Mononuclear cell (primary cell): ENCODE measurements around the gene DCAF4. TPM values are rescaled to one million over a fixed set of nuclear protein-coding genes. Genes with fewer than 3 reads are reported as not detected.
"Not testable (repeated sequence)": the region's sequence is repeated elsewhere in the genome, so short reads cannot be mapped to it uniquely, and the experiment has no call there.

ENCODE experiments used
- H3K27me3 ChIP-seq: 2 replicates; pipeline ENCODE4 v1.6.0; 2011; ENCODE audit warnings: low read length, control low read depth; ENCODE audit not compliant: insufficient read depth
- H3K4me1 ChIP-seq: 2 replicates; pipeline ENCODE4 v1.5.1; 2011; ENCODE audit warnings: mild to moderate bottlenecking, low read length, control low read depth; ENCODE audit not compliant: insufficient read depth
- H3K4me3 ChIP-seq: 2 replicates; pipeline ENCODE4 v1.5.1; 2011; ENCODE audit warnings: mild to moderate bottlenecking, low read length, moderate library complexity
- H3K9me3 ChIP-seq: 2 replicates; pipeline ENCODE4 v1.5.1; 2011; ENCODE audit warnings: low read depth, mild to moderate bottlenecking, control low read depth, low read length
- total RNA-seq: library from RNA; depleted of rRNA; stranded (reverse); fragments of >200 nt; gene quantifications from one replicate; pipeline ENCODE4 v1.2.3, GENCODE V29; 2012

Gene DCAF4
- total RNA-seq, 1 donor, result 17.9 TPM

- Histone ChIP-seq H3K9me3 (no peaks in the 10 kb centered on the region), H3K27me3 (no peaks in the 10 kb centered on the region), H3K4me1 (no peaks in the 10 kb centered on the region), H3K4me3 (no peak overlapping the region)
These were observed 72.1 kb downstream of the DCAF4 start for GRCh38 chr14:72998252-72998903.

GRCh38 chr14:72999316-72999715 is 73.1 kb downstream of the DCAF4 start:
- Histone ChIP-seq H3K4me1 (no peaks in the 10 kb centered on the region), H3K27me3 (no peaks in the 10 kb centered on the region), H3K9me3 (no peaks in the 10 kb centered on the region), H3K4me3 (no peak overlapping the region)

GRCh38 chr14:73000073-73000472 is 73.8 kb downstream of the DCAF4 start:
- Histone ChIP-seq H3K27me3 (no peaks in the 10 kb centered on the region), H3K4me1 (no peaks in the 10 kb centered on the region), H3K9me3 (no peaks in the 10 kb centered on the region), H3K4me3 (no peak overlapping the region)

DNA sequence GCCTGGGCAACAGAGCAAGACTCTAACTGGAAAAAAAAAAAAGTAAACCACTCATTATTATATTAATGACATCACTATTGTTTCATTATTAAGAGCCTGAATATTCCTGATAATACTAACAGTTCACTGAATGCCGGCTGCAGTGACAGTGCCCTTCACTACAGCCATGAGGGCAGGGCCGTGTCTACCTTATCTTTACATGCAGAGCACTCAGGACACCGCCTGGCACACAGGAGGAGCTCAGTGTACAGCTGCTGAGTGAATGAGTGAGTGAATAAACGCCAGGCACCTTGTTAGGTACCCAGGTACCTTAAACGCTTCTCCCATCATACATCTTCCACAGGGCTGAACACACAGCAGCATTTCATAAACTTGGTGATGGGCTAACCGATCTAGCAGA is 77.4 kb downstream of the DCAF4 start:
- Histone ChIP-seq H3K4me3 (no peak overlapping the region), H3K27me3 (no peaks in the 10 kb centered on the region), H3K9me3 (no peaks in the 10 kb centered on the region), H3K4me1 (peaks cover 3% of the 10 kb centered on the region)

GRCh38 chr14:73004641-73005040 is 78.4 kb downstream of the DCAF4 start:
- H3K27me3 ChIP-seq, H3K4me1 ChIP-seq, H3K4me3 ChIP-seq, H3K9me3 ChIP-seq: not testable (repeated sequence)

DNA sequence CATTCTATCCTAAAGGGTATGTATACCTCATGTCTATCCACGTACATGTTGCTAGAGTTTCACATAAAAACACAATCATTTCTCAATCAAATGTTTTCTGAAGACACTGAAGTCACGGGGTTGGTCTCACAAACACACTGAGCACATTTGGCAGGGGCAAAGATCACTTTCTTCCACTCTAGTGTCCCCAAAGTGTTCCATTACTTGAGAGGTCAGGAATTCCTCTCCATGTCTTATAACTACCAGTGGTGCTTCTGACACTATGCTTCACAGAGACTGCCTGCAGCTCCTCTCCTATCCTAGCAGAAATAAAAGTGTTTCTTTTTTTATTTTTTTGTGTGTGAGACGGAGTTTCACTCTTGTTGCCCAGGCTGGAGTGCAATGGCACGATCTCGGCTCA is 81.6 kb downstream of the DCAF4 start:
- Histone ChIP-seq H3K9me3 (no peaks in the 10 kb centered on the region), H3K4me3 (no peak overlapping the region), H3K27me3 (no peaks in the 10 kb centered on the region), H3K4me1 (peaks cover 3% of the 10 kb centered on the region)

GRCh38 chr14:73008501-73008900 is 82.2 kb downstream of the DCAF4 start:
- peaks cover 3% of the 10 kb centered on the region for H3K4me1 ChIP-seq
- no peaks in the 10 kb centered on the region for H3K27me3 ChIP-seq
- H3K4me3 ChIP-seq, result no peak overlapping the region
- H3K9me3 ChIP-seq, result no peaks in the 10 kb centered on the region

Other genes starting within 250 kb of the DCAF4 start
- gene DPF3, start 32.4 kb upstream of the DCAF4 start, total RNA-seq, result 1.3 TPM
- 10.8 TPM for gene ZFYVE1, start 100.6 kb downstream of the DCAF4 start, total RNA-seq
- 141 TPM for gene RBM25, start 132.1 kb downstream of the DCAF4 start, total RNA-seq
- gene PSEN1, start 210.0 kb downstream of the DCAF4 start, total RNA-seq, result 45.4 TPM